ENCODE results near the gene TUBA8.
"Not testable (repeated sequence)": the region's sequence is repeated elsewhere in the genome, so short reads cannot be mapped to it uniquely, and the experiment has no call there.

Gene TUBA8

DNA sequence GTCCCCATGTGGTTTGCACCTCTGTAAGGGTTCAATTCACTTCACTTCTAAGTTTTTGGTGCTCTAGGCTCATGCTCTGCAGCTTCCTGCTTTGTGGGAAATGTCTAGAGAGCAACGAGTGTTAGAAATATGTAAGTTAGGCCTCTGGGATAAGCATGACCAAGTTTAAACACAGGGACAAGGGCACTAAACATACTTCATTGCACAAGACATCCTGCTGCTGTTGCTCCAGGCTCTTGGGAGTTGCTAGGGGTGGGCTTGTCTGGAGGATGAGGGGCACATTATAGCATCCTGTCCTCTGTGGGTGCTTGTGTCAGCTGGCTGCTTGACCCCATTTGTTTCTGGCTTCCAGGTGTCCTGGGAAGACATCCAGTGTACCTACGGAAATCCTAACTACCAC is 62.8 kb downstream of the TUBA8 start:
- not testable (repeated sequence) for DNase-seq (ENCODE audit: low spot score)

Data from RKO (cell line).